ENCODE results near the gene ITPR1. TPM values are rescaled to one million over a fixed set of nuclear protein-coding genes. Genes with fewer than 3 reads are reported as not detected.

Gene ITPR1
- total and polyA plus RNA-seq, 4 donors: 3.7 to 39.4 (median 8.2) TPM

- no peaks in the 10 kb centered on the region for H3K4me1 ChIP-seq (ENCODE audit: control insufficient read depth in 4 of 4, insufficient read depth in 4 of 4, low read length in 3 of 4)
- H3K4me3 ChIP-seq (ENCODE audit: low read depth in 1 of 3, low read length in 3 of 3): no peak overlapping the region
- peaks cover 0 to 15% (median 2%) of the 10 kb centered on the region in 4 donors for H3K36me3 ChIP-seq (ENCODE audit: control insufficient read depth in 4 of 4, insufficient read depth in 3 of 4, low read depth in 1 of 4, low read length in 3 of 4)
- no peak overlapping the region for H3K27ac ChIP-seq (ENCODE audit: low read depth in 1 of 2, low read length in 2 of 2)
- H3K27me3 ChIP-seq (ENCODE audit: control insufficient read depth in 4 of 4, insufficient read depth in 4 of 4, low read length in 3 of 4): no peaks in the 10 kb centered on the region
- H3K9me3 ChIP-seq (ENCODE audit: control insufficient read depth in 4 of 4, low read length in 3 of 4): no peaks in the 10 kb centered on the region
- no peak for DNase-seq (ENCODE audit: low spot score)
- 98% methylated on average over 10 of the region's 10 CpGs for WGBS
- TF ChIP-seq EGR1 (IDR thresholded peaks at IDR 0.05; ENCODE audit: low read depth in 2 of 2) (no peak), FOXA2 (IDR thresholded peaks at IDR 0.05) (no peak), SP1 (IDR thresholded peaks at IDR 0.05) (no peak), ATF3 (IDR thresholded peaks at IDR 0.05) (no peak), CTCF (IDR thresholded peaks at IDR 0.05; ENCODE audit: low read depth, low read length, missing input control) (no peak), HNF4A (conservative IDR thresholded peaks at IDR 0.05) (no peak), HNF4G (IDR thresholded peaks at IDR 0.05) (no peak), GABPA (IDR thresholded peaks at IDR 0.05 in 1 of 2, conservative IDR thresholded peaks at IDR 0.05 in 1 of 2) (no peak), MAX (IDR thresholded peaks at IDR 0.05) (no peak), NR2F2 (IDR thresholded peaks at IDR 0.05) (no peak)
- H3K9ac ChIP-seq (ENCODE audit: low read depth in 1 of 2, low read length in 2 of 2): no peak overlapping the region
Measured at GRCh38 chr3:4684976-4685375, 191.8 kb downstream of the ITPR1 start.

GRCh38 chr3:4685673-4686345 lies 192.7 kb downstream of the ITPR1 start:
- Histone ChIP-seq H3K9me3 (ENCODE audit: control insufficient read depth in 4 of 4, low read length in 3 of 4) (peaks cover 0 to 5% (median 0%) of the 10 kb centered on the region in 4 donors), H3K9ac (ENCODE audit: low read depth in 1 of 2, low read length in 2 of 2) (no peak overlapping the region), H3K27me3 (ENCODE audit: control insufficient read depth in 4 of 4, insufficient read depth in 4 of 4, low read length in 3 of 4) (no peaks in the 10 kb centered on the region), H3K36me3 (ENCODE audit: control insufficient read depth in 4 of 4, insufficient read depth in 3 of 4, low read depth in 1 of 4, low read length in 3 of 4) (peaks cover 0 to 15% (median 2%) of the 10 kb centered on the region in 4 donors), H3K27ac (ENCODE audit: low read depth in 1 of 2, low read length in 2 of 2) (no peak overlapping the region), H3K4me1 (ENCODE audit: control insufficient read depth in 4 of 4, insufficient read depth in 4 of 4, low read length in 3 of 4) (no peaks in the 10 kb centered on the region), H3K4me3 (ENCODE audit: low read depth in 1 of 3, low read length in 3 of 3) (no peak overlapping the region)
- 94% methylated on average over 10 of the region's 10 CpGs for WGBS
- TF ChIP-seq MAX (IDR thresholded peaks at IDR 0.05) (no peak), JUND (IDR thresholded peaks at IDR 0.05) (no peak)
- no peak for DNase-seq (ENCODE audit: low spot score)

- no peaks in the 10 kb centered on the region for H3K4me1 ChIP-seq (ENCODE audit: control insufficient read depth in 4 of 4, insufficient read depth in 4 of 4, low read length in 3 of 4)
- peaks cover 0 to 5% (median 0%) of the 10 kb centered on the region in 4 donors for H3K9me3 ChIP-seq (ENCODE audit: control insufficient read depth in 4 of 4, low read length in 3 of 4)
- no peaks in the 10 kb centered on the region for H3K27me3 ChIP-seq (ENCODE audit: control insufficient read depth in 4 of 4, insufficient read depth in 4 of 4, low read length in 3 of 4)
- TF ChIP-seq YY1 (IDR thresholded peaks at IDR 0.05): no peak
- no peak for TF ChIP-seq RAD21 (IDR thresholded peaks at IDR 0.05)
- no peak for TF ChIP-seq ATF3 (IDR thresholded peaks at IDR 0.05)
- TF ChIP-seq SP1 (IDR thresholded peaks at IDR 0.05): no peak
- TF ChIP-seq GABPA (IDR thresholded peaks at IDR 0.05 in 1 of 2, conservative IDR thresholded peaks at IDR 0.05 in 1 of 2): no peak
- TF ChIP-seq JUND (IDR thresholded peaks at IDR 0.05): no peak
- no peak overlapping the region for H3K4me3 ChIP-seq (ENCODE audit: low read depth in 1 of 3, low read length in 3 of 3)
- WGBS: 91% methylated on average over 4 of the region's 4 CpGs
- peaks cover 0 to 15% (median 2%) of the 10 kb centered on the region in 4 donors for H3K36me3 ChIP-seq (ENCODE audit: control insufficient read depth in 4 of 4, insufficient read depth in 3 of 4, low read depth in 1 of 4, low read length in 3 of 4)
- DNase-seq (ENCODE audit: low spot score): no peak
- no peak overlapping the region for H3K27ac ChIP-seq (ENCODE audit: low read depth in 1 of 2, low read length in 2 of 2)
- no peak overlapping the region for H3K9ac ChIP-seq (ENCODE audit: low read depth in 1 of 2, low read length in 2 of 2)
Measured at GRCh38 chr3:4686619-4687018, 193.5 kb downstream of the ITPR1 start.
